Measurements from ENCODE around the gene RPTOR.
"Not testable (repeated sequence)": the region's sequence is repeated elsewhere in the genome, so short reads cannot be mapped to it uniquely, and the experiment has no call there.

Gene RPTOR

DNA sequence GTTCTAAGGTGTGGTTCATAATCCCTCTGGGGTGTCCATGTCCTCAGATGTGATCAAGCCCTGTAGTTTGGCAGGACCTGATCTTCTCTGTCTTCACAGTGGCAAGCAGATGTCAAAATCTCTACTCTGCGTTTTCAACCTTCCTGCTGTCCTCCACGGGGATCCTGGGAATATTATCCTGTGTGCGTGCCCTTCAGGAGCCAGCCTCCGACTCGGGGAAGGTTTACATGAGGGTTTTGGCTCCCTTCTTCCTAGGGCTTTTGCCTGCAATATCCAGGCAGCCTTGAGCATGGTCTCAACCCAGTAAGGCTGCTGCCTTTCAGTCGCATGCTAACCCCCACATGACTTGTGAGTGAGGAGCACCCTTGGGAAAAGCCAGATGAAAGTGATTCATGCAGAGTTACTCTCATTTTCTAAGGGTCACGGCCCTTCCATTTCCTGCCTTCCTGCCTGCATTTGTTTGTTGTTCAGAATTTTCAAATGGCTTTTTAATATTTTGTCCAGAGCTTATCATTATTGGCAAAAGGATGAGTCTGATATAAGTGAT, 244.8 kb downstream of the RPTOR start:
- DNase-seq, result peak; percentile 95

DNA sequence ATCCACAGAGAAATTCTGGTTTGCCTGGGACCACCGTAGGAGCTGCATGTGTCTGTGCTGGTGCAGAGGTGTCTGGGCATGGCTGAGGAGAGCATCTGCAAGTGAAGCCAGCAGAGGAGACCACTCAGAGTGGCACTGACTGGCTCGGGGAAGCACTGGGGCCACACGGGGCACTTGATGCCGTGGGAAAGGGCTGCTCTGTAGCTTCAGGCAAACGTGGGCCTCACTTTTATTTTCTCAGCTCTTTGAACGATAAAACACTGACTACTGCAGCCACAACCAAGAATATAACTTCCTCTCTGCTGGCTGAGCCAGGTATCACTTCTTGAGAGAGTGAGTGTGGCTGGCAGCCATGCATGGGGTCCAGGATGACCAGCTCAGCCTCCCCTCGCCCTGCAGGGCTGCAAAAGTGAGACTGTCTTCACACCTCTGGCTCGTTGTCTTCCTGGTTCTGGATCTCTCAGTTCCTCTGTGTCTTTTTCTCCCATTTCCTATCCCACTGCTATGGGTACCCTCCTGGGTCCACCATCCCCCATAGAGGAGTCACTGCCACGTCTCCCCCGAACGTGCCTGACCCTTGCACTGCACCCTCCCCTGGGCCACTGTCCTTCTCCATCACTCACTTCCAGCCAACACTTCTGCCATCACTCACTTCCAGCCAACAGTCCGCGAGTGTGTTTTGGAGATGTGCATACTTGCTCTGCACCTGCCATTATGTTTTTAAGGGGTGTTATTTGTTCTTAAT, 245.6 kb downstream of the RPTOR start:
- DNase-seq, result no peak

DNA sequence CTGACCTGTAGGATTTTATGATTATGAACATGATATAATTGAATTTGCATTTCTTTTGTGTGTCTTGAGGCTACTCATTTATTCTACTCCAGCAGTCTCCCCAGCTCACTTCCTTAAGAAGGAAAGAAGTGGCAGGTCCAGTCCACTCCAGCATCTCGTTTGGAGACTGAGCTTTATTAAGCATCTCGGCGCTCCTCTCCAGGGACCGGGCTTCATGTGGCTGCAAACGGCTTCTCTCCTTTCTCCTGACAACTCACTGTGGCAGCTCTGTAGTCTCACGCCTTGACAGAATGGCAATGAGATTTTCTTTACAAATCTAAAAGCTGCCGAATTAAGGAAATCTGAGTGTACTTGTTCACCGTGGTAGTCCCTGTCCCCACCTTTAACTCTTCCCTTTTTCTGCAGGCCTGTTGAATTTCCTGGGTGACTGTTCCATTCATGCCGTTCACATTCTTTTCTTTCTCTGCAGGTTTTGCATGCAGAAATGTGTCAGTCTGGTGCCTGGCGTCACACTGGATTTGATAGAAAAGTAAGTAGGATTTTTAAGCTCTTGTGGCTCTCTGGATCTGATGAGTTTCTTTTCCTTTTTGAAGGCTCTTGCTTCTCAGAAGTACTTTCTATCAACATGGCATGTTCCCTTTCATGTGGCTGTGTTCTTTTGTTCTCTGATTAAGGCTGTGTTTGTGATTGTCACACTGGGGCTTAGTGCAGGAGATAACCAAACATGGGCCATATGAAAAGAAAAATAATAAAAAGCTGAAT, 246.5 kb downstream of the RPTOR start:
- DNase-seq, result no peak

DNA sequence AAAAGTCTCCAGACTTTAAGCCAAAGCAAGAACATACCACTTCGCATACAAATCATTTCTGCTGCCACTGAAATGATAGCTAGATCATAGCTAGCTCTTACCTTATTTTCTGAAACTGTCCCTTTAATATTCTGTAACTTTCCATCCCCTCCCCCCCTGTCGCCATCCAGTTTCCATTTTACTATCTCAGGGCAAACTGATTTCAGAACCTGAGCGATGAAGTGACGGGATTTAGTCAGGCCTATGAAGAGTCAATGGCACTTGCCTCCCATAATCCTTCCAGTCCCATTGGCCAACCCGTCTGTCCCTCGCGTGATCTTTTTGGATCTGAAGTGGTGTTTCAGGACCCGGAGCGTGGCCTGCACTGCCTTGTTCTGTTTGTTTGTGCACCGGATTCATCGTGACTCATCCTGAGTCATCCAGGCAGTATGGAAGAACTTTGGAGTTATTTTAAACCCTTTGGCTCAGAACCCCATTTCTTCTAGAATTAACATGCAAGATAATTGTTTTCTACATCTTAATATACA, 247.2 kb downstream of the RPTOR start:
- peak; percentile 98 for DNase-seq

DNA sequence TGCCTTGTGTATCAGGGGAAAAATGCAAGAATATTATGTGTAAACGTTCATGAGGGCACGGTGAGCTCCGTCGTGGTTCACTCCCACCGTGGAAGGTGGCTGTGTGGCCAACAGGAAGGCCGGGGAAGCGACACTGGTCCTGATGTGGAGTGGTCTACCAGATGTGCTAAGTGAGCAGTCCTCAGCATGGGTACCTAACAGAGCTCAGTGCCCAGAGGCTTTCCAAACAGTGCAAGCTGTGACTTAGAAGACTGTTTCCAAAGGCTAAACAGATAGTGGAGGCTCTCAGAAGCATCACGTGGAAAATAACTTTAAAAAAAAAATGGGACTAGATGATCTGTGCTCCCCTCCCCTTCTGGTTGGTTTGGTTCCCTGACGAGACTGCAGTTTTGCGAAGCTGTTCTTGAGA, 247.7 kb downstream of the RPTOR start:
- no peak for DNase-seq

DNA sequence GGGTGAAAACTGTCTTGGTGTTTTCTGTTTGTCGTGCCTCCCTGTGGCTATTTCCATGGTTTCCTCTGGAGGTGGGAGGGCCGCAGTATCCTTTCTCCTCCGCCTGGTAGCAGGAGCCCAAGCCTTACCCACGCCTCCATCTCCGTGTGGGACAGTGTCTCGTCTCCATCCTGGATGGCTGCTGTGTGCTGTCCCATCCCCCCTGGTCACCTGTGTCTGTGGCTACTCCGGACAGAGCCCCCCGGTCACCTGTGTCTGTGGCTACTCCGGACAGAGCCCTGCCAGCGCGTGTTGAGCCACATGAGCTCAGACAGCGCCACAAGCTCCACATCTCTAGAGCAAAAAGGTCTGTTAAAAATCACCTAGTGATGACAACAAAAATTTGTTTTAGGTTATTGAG, 248.8 kb downstream of the RPTOR start:
- no peak for DNase-seq

DNA sequence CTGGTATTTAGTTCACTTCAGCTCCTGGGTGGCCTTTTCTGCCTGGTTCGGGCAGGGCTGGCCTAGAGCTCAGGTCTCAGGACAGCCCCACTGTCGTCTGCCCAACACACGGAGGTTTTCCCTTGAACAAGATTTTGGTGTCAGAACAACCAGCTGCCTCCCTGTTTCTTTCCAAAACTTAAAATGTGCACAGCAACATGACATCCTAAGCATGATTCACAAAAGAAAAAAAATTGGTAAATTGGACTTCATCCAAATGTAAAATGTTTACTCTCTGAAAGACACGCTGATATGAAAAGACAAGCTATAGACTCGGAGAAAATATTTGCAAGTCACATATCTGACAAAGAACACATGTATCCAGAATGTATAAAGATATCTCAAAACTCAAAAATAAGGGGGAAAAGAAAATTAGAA, 249.2 kb downstream of the RPTOR start:
- peak; percentile 50 for DNase-seq

DNA sequence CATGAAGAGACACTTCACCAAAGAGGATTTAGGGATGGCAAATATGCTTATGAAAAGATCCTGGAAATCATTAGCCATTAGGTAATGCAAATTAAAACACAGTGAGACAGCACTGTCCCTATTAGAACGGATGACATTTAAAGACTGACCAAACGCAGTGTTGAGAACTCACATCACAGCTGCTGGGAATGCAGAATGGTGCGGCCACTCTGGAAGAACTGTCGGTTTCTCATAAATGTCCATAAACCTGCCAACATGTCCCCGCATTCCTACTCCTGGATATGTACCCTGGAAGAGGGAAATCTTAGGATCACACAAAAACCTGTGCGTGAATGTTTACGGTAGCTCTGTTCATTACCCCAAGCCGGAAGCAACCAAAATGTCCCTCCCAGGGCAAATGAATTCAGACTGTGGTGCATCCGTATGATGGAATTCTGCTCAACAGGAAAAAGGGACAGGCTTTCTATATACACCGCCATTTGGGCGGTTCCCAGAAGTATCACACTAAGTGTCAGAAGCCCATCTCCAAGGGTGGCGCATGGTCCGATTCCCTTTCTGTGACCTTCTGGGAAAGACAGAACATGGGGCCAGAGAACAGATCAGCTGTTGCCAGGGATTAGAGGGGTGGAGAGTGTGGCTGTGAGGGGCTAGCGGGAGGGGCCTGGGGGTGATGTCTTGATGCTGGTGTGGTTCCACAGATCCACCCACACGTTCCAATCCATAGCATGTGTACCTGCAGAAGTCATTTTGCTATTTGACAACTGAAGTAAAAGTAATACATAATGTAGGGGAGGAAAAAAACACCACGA, 249.8 kb downstream of the RPTOR start:
- DNase-seq, result no peak

DNA sequence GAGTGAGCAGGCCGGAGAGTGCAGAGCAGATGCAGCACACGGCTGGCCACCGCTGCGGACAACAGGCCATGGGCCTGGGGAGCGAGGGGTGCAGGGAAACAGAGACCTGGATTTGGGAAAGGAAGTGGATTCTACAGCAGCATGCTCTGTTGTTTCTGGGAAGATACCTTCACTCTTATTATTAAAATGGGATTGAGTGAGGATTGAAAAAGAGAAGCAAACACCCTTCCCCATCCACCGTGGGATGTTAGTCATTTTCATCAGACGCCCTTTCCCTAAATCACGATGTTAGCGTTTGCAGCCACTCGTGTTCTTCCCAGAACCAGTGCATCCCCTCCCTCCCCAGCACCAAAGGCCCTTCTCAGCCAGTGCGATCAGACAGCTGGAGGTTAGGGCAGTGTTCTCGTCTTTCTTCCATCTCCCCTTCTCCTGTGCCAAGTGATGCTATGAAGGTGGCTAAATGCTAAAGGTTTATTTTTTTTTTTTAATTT, 250.5 kb downstream of the RPTOR start:
- no peak for DNase-seq

DNA sequence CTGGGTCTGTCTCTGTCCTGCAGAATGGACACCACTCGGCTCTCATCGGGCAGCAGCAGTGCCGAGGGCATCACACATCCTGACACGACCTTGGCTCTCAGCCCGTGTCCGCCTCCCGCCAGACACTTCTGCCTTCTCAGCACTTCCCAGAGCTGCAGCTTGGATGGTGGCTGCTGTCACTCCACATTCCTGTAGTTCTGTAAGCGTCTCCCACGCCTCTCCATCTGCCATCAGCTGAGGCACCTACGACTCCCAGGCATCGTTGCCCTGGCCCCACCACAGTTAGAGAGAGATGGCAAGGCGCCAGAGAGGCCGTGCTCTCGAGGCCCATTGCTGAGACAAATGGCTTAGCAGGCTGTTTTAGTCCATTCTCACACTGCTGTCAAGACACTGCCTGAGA, 251.1 kb downstream of the RPTOR start:
- DNase-seq, result no peak

DNA sequence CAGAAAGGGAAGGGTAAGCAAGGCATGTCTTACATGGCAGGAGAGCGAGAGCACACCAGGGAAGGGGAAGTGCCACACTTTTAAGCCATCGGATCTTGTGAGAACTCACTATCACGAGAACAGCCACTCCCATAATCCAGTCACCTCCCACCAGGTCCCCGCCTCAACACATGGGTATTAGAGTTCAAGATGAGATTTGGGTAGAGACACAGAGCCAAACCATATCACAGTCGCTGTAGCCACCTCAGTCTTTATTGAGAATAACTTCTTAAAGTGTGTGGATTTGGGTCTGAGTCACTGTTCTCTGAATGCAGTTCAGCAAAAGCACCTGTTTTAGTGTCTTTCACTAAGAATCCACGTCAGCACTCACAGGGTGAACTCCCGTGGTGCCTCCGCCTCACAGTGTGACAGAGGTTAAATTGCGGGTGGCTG, 251.8 kb downstream of the RPTOR start:
- DNase-seq, result no peak

DNA sequence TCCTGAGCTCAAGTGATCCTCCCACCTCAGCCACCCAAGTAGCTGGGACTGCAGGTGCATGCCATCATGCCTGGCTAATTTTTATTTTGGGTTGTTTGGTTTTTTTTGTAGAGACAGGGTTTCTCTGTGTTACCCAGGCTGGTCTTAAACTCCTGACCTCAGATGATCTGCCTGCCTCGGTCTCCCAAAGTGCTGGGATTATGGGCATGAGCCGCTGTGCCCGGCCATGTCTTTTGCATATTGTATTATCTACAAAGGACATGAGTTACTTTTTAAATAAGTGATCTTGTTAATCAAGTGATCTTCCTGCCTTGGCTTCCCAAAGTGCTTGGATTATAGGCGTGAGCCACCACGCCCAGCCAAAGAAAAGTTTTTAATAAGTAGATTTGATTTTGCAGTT, 252.6 kb downstream of the RPTOR start:
- DNase-seq, result not testable (repeated sequence)

DNA sequence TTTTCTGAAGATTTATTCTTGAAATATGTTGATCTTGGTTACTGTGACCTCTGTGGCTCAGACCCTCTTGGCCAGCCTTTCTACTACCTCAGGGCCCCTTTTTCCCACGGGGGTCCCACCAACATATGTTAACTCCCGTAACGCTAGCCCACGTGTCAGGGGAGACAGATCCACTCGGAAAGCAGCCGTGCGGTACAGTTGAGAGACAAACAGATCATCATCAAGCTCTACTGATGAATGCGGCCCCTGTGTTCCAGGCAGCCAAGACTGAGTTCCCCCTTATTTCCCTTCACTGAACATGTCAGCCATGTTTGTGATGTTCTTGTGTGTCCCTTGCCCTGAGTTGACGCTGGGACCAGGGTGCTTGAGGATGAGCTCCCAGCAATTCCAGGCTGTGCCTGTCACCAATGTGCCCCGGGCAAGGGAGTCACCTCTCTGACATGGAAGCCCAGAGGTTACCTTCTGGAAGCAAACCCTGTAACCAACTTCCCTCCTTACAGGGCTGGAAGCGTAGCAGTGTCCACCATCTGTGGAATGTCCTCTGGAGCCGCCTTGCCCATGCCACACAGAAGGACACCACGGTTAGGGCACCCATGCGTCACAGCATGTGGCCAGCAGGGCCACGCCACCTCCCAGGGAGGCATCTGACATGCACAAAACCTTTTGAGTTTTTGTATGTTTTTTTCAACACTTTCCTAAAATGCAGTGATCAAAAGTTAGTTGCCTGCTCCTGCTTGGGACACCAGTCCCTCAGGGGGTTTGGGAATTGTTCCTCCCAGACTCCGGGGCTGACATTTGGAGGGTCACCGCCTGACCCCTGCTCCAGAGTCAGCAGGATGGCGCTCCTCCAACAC, 253.3 kb downstream of the RPTOR start:
- DNase-seq, result no peak

DNA sequence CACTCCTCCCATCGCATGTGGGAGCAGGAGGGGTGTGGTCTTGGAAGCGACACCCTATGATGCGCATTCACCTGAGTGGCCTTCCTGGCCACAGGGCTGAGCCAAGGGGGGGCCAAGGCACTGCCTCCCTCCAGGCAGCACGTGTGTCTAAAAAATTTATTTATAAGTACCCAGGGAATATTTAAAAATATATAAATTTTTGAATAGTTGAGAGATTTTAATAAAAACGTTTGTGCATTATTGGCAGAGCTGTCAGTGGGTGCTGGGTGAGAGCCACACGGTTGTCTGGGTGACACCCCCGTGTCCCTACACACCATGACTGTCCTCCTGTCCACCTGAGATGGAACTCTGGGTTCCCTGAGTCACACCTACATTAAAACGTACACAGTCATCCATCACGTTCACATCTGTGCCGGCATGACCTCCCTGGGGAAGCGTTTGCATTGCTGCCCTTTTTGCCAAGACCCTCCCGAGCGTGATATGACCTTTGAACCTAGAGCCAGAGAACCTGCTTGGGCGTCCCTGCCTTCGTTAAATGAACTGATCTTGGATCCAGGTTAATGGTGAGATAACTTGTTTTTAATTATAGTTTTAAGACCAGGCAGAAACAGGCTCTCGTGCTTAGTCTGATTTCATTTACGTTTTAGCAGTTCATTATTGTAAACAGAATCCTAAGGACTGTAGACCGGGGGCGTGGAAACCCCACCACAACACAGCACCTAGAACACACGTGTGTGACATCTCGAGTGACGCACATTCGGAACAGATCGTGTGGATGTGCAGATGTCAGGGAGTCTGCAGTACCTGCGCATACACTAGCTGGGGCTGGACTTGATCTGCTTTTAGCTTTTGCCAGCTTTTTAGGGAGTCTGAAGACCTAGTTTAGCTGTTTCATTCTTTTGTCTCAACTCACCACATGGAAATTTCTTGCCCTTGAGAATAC, 254.2 kb downstream of the RPTOR start:
- no peak for DNase-seq

DNA sequence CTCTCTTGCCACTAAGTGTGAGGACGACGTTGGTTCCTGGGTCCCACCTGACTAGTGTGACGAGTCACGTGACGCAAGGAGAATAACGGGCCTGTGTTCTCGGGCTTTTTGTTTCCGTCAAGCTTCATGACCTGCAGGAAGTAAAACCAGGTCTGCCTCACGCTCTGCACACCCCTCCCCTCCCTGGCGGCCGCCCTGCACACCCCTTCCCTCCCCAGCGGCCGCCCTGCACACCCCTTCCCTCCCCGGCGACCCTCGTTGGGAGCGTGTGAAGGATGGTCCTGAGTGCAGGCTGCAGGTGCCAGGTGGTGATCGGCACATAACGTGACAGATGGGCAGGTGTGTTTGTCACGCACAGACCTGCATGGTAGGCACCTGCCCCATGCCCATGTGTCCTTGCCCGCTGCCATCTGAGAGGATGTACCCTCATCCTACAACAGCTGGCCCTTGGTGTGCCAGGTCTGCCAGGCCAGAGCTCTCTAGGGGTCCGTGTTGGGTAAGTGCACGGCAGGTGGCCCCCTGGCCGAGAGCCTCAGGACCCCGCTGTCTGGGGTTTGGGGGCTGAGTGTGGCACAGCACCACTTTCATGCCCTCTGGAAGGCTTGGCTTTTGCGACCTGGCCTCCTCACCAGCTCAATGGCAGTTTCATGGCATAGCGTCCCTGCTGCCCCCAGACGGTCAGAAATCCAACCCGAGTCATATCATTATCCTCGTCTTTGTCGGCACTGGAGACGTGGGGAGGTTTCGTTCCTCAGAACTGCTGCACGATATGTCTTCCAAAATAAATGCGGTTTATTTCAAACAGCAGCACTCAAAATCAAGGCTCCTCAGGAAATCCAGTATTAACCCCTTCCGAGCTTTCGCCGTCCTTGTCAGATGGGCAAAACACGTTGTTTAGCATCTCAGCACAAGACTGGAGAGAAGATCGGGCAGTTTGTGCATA, 255.2 kb downstream of the RPTOR start:
- no peak for DNase-seq

DNA sequence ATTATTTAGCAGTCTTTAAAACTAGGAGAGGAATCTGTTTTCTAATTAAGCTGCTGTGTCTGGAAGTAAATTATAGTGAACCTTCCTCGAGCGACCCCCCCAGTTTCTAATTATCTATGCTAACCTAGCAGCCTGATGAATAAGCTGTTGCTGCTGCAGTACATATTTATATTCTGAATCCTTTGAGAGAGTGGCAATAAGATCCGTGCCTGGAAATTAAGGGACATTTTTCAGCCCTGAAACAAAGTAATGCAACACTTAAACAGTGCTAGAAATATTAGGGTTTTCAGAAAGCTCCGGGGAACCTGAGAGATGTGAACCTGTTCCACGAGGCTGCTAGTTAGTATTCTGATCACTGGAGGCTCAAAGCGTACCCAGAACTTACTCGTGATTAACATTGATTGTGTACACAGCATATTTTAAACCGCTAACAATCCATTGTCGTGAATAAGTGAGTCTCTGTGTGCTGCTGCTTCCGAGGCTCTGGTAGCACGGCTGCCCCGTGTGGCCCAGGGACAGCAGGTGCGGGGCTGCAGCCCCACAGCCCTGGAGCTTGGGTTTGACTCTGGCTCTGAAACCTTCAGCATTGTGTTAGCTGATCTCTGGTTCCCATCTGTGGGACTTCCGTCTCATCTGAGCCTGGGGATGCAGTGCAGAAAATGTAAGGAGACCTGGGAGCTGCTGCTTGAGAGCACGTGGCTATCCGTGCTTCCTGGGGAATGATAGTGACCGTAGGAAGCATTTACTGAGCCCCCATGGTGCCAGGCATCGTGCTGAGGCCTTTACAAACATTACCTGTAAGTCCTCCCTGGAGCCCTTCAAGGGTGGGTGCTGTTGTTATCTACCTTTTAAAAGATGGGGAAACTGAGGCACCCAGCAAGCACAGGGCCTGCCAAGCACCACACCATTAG, 256.1 kb downstream of the RPTOR start:
- DNase-seq, result no peak

DNA sequence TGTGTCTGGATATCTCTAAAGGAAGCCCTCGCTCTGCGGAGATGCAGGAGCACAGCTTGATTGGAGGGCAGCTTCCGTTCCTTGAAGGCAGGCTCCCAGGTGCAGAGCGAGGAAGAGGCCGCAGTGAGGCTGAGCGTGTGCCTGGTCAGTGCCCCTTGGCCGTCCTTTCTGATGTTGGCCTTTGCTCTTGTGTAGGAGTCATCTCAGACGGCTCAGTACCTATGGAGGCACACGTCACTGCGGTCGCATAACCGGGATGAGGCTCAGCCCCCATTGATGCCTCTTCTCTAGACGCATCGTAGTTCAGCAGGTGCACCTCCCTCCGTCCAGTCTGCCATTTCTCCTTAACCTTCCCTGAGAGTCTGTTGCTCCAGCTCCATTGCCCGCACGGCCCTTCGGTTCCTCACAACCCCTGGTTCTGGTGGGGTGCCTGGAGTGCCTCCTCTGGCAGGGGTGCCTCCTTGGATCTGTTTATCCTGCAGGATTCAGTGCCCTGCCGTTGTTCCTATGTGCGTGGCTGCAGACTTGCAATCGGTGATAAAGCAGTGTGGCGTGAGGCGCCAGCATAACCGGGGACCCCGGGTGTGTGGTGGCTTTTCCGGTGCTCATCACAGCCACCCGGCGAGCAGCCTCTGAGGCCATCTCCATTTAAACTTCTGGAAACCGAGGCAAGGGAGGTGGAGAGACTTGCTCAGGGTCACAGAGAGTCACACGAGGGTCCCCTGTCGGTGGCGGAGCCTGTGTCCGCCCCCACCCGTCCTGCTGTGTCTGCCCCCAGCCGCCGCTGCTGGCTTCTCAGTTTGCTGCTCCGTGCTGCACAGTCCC, 258.2 kb downstream of the RPTOR start:
- no peak for DNase-seq
